Progenitor cell of endocrine pancreas (in vitro differentiated cells): ENCODE data around the gene HSPB6. TPM values are rescaled to one million over a fixed set of nuclear protein-coding genes. Genes with fewer than 3 reads are reported as not detected.

Experiments used
- DNase-seq: peaks from one replicate; pipeline ENCODE4 v3.0.0; 2021; ENCODE audit warnings: low spot score; ENCODE audit not compliant: unreplicated experiment
- H3K27ac Mint-ChIP-seq: 2 replicates; pipeline ENCODE4 v1.8.0; 2021; ENCODE audit warnings: mild to moderate bottlenecking, moderate library complexity, mixed read lengths
- H3K27me3 Mint-ChIP-seq: 2 replicates; pipeline ENCODE4 v1.8.0; 2021; ENCODE audit warnings: mixed read lengths
- H3K36me3 Mint-ChIP-seq: 2 replicates; pipeline ENCODE4 v1.8.0; 2022; ENCODE audit warnings: mixed read lengths; ENCODE audit not compliant: insufficient read depth
- H3K4me1 Mint-ChIP-seq: 2 replicates; pipeline ENCODE4 v1.8.0; 2021; ENCODE audit warnings: low read depth, mixed read lengths
- H3K4me3 Mint-ChIP-seq: 2 replicates; pipeline ENCODE4 v1.8.0; 2021; ENCODE audit warnings: low read depth, mild to moderate bottlenecking, moderate library complexity, mixed read lengths
- H3K9me3 Mint-ChIP-seq: 2 replicates; pipeline ENCODE4 v1.8.0; 2021; ENCODE audit warnings: low read depth, mixed read lengths
- CTCF ChIP-seq: fragments of 200-600 bp; sonication (generic); IDR thresholded peaks from one replicate; pipeline ENCODE4 v1.5.0; 2021; ENCODE audit warnings: antibody characterized with exemption, mild to moderate bottlenecking; ENCODE audit not compliant: unreplicated experiment
- total RNA-seq: library from RNA; stranded (reverse); gene quantifications from 2 replicates; pipeline ENCODE4 v1.2.1, GENCODE V29; 2021

Gene HSPB6
- total RNA-seq, 1 donor from 2014 or later: not detected

GRCh38 chr19:35754370-35755130 lies 2.3 kb downstream of the HSPB6 start:
- peaks cover 20% of the 10 kb centered on the region for H3K27me3 Mint-ChIP-seq
- no peak for TF ChIP-seq CTCF
- peaks cover 13% of the 10 kb centered on the region for H3K4me1 Mint-ChIP-seq
- H3K27ac Mint-ChIP-seq: no peak overlapping the region
- DNase-seq: no peak
- H3K4me3 Mint-ChIP-seq: no peak overlapping the region
- peaks cover 13% of the 10 kb centered on the region for H3K36me3 Mint-ChIP-seq
- H3K9me3 Mint-ChIP-seq: no peaks in the 10 kb centered on the region

GRCh38 chr19:35753634-35754369 lies 3.0 kb downstream of the HSPB6 start:
- H3K4me1 Mint-ChIP-seq: peaks cover 13% of the 10 kb centered on the region
- peaks cover 20% of the 10 kb centered on the region for H3K27me3 Mint-ChIP-seq
- H3K36me3 Mint-ChIP-seq: peaks cover 13% of the 10 kb centered on the region
- no peak for TF ChIP-seq CTCF
- DNase-seq: no peak
- no peak overlapping the region for H3K27ac Mint-ChIP-seq
- no peaks in the 10 kb centered on the region for H3K9me3 Mint-ChIP-seq
- H3K4me3 Mint-ChIP-seq: no peak overlapping the region

GRCh38 chr19:35752746-35753350 lies 4.0 kb downstream of the HSPB6 start:
- H3K4me3 Mint-ChIP-seq: no peak overlapping the region
- peaks cover 15% of the 10 kb centered on the region for H3K36me3 Mint-ChIP-seq
- H3K4me1 Mint-ChIP-seq: peaks cover 20% of the 10 kb centered on the region
- no peak for TF ChIP-seq CTCF
- no peaks in the 10 kb centered on the region for H3K9me3 Mint-ChIP-seq
- H3K27ac Mint-ChIP-seq: no peak overlapping the region
- DNase-seq: no peak
- H3K27me3 Mint-ChIP-seq: peaks cover 20% of the 10 kb centered on the region

GRCh38 chr19:35751839-35752745 lies 4.7 kb downstream of the HSPB6 start:
- peaks cover 20% of the 10 kb centered on the region for H3K27me3 Mint-ChIP-seq
- no peak for TF ChIP-seq CTCF
- no peak for DNase-seq
- H3K4me3 Mint-ChIP-seq: no peak overlapping the region
- no peaks in the 10 kb centered on the region for H3K9me3 Mint-ChIP-seq
- peaks cover 20% of the 10 kb centered on the region for H3K4me1 Mint-ChIP-seq
- peaks cover 16% of the 10 kb centered on the region for H3K36me3 Mint-ChIP-seq
- H3K27ac Mint-ChIP-seq: no peak overlapping the region
